SJCRH30 (cell line): ENCODE measurements around the gene CCDC120. TPM values are rescaled to one million over a fixed set of nuclear protein-coding genes. Genes with fewer than 3 reads are reported as not detected.

Source experiments
- DNase-seq, 2 experiments: peaks; one replicate each; pipeline ENCODE4 v3.0.0-alpha.2; 2015 to 2020
- H3K27ac ChIP-seq: fragments of 250-450 bp; sonication (Bioruptor Pico); 2 replicates; pipeline ENCODE4 v1.5.1; 2020; ENCODE audit warnings: mild to moderate bottlenecking, moderate library complexity
- H3K27me3 ChIP-seq: fragments of 250-450 bp; sonication (Bioruptor Pico); 2 replicates; pipeline ENCODE4 v1.5.1; 2020; ENCODE audit warnings: mild to moderate bottlenecking, moderate library complexity
- H3K36me3 ChIP-seq: fragments of 250-450 bp; sonication (Bioruptor Pico); 2 replicates; pipeline ENCODE4 v1.5.1; 2020; ENCODE audit warnings: mild to moderate bottlenecking, moderate library complexity
- H3K4me1 ChIP-seq: fragments of 250-450 bp; sonication (Bioruptor Pico); 2 replicates; pipeline ENCODE4 v1.5.1; 2020; ENCODE audit warnings: mild to moderate bottlenecking, moderate library complexity
- H3K4me3 ChIP-seq: fragments of 250-450 bp; sonication (Bioruptor Pico); 2 replicates; pipeline ENCODE4 v1.5.1; 2020; ENCODE audit warnings: mild to moderate bottlenecking, moderate library complexity
- H3K9me3 ChIP-seq: fragments of 250-450 bp; sonication (Bioruptor Pico); replicated peaks from 2 replicates; pipeline ENCODE4 v1.5.1; 2020; ENCODE audit warnings: mild to moderate bottlenecking, moderate library complexity
- total RNA-seq: library from RNA; depleted of rRNA; stranded (reverse); fragments of >200 nt; shearing (Covaris generic); gene quantifications from 2 replicates; pipeline ENCODE4 v1.2.3, GENCODE V29; 2014

Gene CCDC120
- total RNA-seq, 1 experiment from 2014 or later = 2.5 TPM

DNA sequence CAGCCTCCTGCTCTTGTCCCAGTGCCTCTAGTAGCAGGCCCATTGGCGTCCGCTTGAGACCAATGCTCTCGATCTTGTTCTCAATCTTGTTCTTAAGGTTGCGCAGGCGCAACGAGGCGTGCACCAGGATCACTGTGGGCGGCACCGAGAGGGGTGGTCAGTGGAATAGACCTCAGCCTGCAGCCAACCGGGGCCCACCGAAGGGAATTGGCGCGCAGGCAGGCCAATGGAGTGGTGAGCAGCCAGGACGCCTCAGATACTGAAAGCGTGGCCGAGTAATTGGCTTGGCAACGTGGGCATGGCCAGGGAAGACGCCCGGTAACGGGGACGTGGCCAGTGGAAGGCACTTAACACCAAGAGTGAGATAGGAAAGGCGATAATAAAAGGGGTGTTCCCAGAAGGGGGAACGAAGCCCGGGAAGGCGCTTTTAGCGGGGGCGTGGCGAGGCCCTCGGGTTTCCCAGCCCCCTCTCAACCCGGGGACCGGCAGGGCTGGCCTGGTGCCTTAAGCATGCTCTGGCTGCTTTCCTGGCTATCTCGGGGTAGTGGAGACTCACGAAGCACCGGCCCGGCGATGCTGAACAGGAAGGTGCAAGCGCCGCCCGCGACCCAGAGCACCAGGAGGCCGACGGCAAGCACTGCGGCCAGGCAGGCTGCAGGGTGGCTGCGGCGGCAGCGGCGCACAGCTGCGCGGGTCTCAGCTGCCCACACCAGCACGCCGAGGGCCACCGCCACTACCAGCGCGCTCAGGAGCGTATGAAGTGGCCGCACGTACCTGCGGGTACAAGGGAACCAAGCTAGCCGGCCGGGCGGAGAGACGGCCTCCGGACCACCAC, 13.3 kb downstream of the CCDC120 start:
- Histone ChIP-seq H3K27me3 (no peaks in the 10 kb centered on the region), H3K27ac (no peak overlapping the region), H3K4me3 (no peak overlapping the region), H3K9me3 (no peaks in the 10 kb centered on the region), H3K36me3 (no peaks in the 10 kb centered on the region), H3K4me1 (no peaks in the 10 kb centered on the region)
- DNase-seq = no peak

DNA sequence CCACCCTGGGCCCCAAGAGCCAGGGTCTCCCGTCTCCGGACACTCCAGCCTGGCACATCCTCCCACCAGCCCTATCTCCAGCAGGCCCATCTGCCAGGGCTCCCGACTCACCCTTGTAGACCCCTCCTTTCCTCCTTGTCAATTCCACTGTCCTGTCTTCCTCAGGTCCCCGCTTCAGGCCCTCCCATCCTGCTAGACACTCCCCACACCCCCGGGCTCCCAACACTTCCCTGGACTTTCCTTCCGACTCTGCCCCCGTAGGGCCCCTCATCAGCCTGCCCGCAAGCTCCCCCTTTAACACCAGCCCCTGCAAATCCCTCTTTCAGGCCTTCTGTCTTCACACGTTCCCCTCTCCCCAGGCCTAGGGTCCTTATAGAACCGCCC, 13.9 kb downstream of the CCDC120 start:
- Histone ChIP-seq H3K4me3 (peak overlapping the region; percentile 79), H3K36me3 (no peaks in the 10 kb centered on the region), H3K27me3 (no peaks in the 10 kb centered on the region), H3K27ac (no peak overlapping the region), H3K9me3 (no peaks in the 10 kb centered on the region), H3K4me1 (no peaks in the 10 kb centered on the region)
- no peak for DNase-seq

DNA sequence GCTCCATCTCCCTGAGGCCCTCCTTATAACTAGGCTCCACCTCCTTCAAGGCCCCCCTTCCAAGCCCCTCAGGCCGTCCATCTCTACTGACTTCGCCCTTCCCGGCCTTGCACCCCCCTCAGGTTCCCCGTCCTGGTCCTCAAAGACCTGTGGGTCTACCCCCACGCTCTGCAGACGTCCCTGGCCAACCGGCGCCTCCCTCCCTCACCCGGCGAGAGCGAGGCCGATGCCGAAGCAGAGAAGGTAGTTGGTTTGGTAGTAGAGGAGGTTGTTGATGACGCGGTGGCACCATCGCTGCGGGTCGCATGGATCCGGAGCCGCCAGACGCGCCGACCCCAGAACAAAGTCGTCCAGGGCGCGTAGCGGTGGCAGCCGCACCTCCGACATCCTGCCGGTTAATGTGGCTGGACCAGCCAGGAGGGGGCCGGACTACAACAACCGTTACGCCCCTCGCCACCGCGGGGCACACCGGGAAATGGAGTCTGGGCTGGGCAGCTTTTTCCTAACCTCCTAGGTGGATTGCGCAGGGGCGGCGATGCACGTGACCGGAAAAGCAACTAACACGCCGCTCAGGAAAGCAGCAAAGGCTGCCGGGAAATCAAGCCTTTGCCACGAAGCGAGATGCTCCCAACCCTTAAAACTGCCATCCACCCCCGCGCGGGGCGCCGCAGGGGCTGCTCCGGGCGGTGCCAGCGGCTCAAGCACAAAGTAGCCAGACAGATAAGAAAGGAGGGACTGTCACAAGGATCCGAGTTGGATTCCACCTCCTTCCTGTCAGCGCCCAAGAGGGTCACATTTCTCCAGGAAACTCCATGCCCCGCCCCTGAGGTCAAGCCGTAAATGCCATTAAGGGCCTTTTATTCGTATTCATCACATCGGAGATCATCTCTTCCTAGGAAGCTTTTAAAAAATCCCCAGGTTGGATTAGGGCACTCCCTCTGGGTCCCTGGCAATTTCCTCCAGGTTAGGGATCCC, 15.1 kb downstream of the CCDC120 start, which contains the start of gene PRAF2:
Gene PRAF2, minus strand, starts transcription at position 402 of the 975 bp plus-strand sequence. Its CDS starts 15 bp downstream, at position 387.
- Histone ChIP-seq H3K27me3 (no peaks in the 10 kb centered on the region), H3K36me3 (no peaks in the 10 kb centered on the region), H3K27ac (peak within 1 kb of the TSS; percentile 46; the same call in 1 of the 2 replicates), H3K4me1 (no peaks in the 10 kb centered on the region), H3K9me3 (no peaks in the 10 kb centered on the region), H3K4me3 (peak within 1 kb of the TSS; percentile 79)
- peak; percentile 86 to 88 for DNase-seq

DNA sequence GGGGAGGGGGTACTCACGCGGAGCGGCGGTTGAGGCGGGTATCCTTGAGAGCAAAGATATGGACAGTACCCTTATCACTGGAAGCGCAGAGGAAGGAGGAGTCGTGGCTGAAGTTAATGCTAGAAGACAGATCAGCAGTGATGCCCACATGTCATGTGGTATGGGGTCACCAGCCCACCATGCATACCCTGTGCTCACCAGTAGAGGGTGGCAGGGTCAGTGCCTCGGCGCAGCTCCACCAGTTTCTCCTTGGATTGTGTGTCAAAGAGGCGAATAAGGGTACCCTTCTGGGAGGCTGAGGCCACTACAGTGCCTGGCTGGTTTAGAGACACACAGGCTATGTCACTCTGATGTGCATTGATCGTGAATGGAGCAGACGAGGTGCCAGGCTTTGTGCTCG, 16.5 kb downstream of the CCDC120 start:
- no peaks in the 10 kb centered on the region for H3K36me3 ChIP-seq
- H3K9me3 ChIP-seq = no peaks in the 10 kb centered on the region
- H3K4me3 ChIP-seq = no peak overlapping the region
- no peak overlapping the region for H3K27ac ChIP-seq
- DNase-seq = no peak
- no peaks in the 10 kb centered on the region for H3K4me1 ChIP-seq
- no peaks in the 10 kb centered on the region for H3K27me3 ChIP-seq

- no peak overlapping the region for H3K4me3 ChIP-seq
- no peak for DNase-seq
- H3K27me3 ChIP-seq = no peaks in the 10 kb centered on the region
- no peaks in the 10 kb centered on the region for H3K9me3 ChIP-seq
- H3K4me1 ChIP-seq = no peaks in the 10 kb centered on the region
- no peaks in the 10 kb centered on the region for H3K36me3 ChIP-seq
- H3K27ac ChIP-seq = no peak overlapping the region
These were observed 19.1 kb downstream of the CCDC120 start for GRCh38 chrX:49077941-49078340.

DNA sequence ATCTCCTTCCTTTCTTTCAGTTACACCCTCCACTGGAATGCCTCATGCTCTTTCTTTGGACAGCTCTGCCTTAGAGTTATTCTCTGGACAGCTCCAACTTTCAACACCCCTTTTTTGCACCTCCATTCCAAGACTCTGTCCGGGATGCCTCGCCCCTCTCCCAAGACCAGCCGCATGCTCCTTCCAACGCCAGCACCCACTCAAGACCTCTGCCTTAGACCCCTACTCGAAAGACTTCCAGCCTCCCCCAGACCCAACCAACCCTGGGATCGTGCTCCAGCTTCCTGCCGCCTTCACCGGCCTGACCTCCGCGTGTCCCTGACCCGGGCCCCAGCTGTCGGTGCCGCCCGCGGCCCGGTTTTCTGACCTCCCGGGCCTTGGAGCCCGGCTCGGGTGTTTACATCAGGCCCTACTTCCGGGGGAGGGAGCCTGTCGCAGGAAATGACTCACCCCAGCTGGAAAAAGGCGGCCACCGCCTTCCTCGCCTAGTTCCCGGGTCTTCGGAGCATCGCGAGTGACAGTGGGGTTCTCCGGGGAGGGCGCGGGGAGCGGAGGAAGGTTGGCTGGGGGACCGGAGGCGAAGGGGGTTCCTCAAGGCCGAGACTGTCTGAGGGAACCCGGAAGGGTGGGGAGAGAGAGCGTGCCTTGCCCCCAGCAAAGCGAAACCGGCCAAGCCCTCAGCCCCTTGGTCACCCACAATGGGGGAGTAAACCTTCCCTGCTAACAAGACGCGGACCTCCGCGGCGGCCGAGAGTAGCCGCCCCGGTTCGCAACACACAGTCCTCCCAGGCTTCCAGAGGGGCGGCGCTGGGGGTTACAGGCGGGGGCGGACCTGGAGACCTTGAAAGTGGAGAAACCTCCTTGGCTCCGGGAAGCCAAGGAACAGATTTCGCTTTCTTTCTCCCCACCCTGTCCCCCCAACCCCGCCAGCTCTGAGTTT, 21.0 kb downstream of the CCDC120 start, which contains the start of gene WDR45:
Gene WDR45, minus strand, starts transcription at position 399 of the 940 bp plus-strand sequence. CDS start 1,792 bp downstream, outside the sequence.
- Histone ChIP-seq H3K9me3 (no peaks in the 10 kb centered on the region), H3K4me1 (no peaks in the 10 kb centered on the region), H3K27ac (peak within 1 kb of the TSS; percentile 67), H3K27me3 (no peaks in the 10 kb centered on the region), H3K4me3 (peak within 1 kb of the TSS; percentile 65), H3K36me3 (no peaks in the 10 kb centered on the region)
- DNase-seq = peak; percentile 61 to 62

DNA sequence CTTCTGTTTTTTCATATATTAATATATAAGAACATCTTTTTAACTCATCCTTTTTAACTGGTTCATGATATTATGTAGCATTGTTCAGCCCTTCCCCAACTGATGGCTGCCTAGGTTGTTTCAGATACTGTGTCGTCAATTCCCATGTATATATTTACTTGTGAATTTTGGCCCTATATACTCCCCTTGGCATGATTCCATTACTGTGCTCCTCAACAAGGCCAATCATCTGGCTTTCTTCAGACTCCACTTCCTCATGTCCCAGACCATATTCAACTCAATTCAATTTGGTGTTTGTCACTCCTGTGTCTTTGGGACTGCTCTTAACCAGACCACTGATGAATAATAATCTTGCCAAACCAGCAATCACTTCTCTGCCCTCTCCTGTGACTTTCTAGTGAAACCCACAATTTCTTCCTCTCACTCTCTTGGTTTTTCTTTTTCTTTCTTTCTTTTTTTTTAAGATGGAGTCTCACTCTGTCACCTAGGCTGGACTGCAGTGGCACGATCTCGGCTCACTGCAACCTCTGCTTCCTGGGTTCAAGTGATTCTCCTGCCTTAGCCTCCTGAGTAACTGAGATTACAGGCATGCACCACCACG, 23.6 kb downstream of the CCDC120 start:
- Histone ChIP-seq H3K27ac (no peak overlapping the region), H3K4me3 (no peak overlapping the region), H3K36me3 (no peaks in the 10 kb centered on the region), H3K4me1 (no peaks in the 10 kb centered on the region), H3K27me3 (no peaks in the 10 kb centered on the region), H3K9me3 (no peaks in the 10 kb centered on the region)
- no peak for DNase-seq

GRCh38 chrX:49089553-49089952, 30.8 kb downstream of the CCDC120 start:
- Histone ChIP-seq H3K27me3 (no peaks in the 10 kb centered on the region), H3K36me3 (no peaks in the 10 kb centered on the region), H3K4me3 (no peak overlapping the region), H3K4me1 (no peaks in the 10 kb centered on the region), H3K27ac (no peak overlapping the region), H3K9me3 (no peaks in the 10 kb centered on the region)
- DNase-seq = no peak

DNA sequence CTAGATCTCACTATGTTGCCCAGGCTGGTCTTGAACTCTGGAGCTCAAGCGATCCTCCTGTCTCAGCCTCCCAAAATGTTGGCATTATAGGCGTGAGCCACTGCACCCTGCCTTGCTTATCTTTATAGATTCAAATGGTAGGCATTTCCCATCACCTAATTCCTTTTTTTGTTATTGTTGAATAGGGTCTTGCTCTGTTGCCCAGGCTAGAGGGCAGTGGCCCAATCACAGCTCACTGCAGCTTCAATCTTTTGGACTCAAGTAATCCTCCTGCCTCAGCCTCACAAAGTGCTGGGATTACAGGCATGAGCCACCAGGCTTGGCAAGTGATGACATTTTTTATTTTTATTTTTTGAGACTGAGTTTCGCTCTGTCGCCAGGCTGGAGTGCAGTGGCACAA, 37.6 kb downstream of the CCDC120 start:
- no peaks in the 10 kb centered on the region for H3K9me3 ChIP-seq

GRCh38 chrX:49100704-49101628, 42.2 kb downstream of the CCDC120 start:
- Histone ChIP-seq H3K4me3 (peak overlapping the region; percentile 72), H3K27ac (peak overlapping the region; percentile 52), H3K4me1 (no peaks in the 10 kb centered on the region), H3K36me3 (no peaks in the 10 kb centered on the region), H3K9me3 (no peaks in the 10 kb centered on the region), H3K27me3 (no peaks in the 10 kb centered on the region)
- DNase-seq = peak; percentile 84 to 91

More for the DNA sequence above, 37.6 kb downstream of the CCDC120 start:
- Histone ChIP-seq H3K27me3 (no peaks in the 10 kb centered on the region), H3K27ac (no peak overlapping the region), H3K36me3 (no peaks in the 10 kb centered on the region), H3K4me1 (no peaks in the 10 kb centered on the region), H3K4me3 (no peak overlapping the region)
- no peak for DNase-seq

- H3K27me3 ChIP-seq = no peaks in the 10 kb centered on the region
- no peaks in the 10 kb centered on the region for H3K9me3 ChIP-seq
These were observed 42.8 kb downstream of the CCDC120 start for GRCh38 chrX:49101629-49101984.

DNA sequence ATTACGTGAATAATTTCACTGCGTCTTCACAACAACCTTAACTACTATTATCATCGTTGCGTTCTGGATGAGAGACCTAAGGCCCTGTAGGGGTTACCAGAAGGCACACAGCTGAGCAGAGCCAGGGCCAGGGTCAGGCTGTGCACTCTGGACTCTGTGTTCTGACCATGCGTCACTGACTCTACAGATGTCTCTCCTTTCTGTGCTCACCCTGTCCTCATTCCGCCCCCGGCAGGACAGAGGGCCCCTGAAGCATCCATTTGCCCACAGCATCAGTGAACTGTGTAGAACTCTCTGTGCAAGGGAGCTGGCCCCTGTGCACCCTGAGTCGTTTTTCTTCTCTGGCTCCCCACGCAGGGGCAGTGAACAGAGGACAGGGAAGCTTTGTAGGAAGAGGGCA, 43.4 kb downstream of the CCDC120 start:
- Histone ChIP-seq H3K36me3 (no peaks in the 10 kb centered on the region), H3K27me3 (no peaks in the 10 kb centered on the region), H3K27ac (no peak overlapping the region), H3K9me3 (no peaks in the 10 kb centered on the region), H3K4me1 (no peaks in the 10 kb centered on the region), H3K4me3 (no peak overlapping the region)
- no peak for DNase-seq

More at GRCh38 chrX:49101629-49101984, 42.8 kb downstream of the CCDC120 start:
- Histone ChIP-seq H3K4me3 (peak overlapping the region; percentile 72), H3K36me3 (no peaks in the 10 kb centered on the region), H3K27ac (peak overlapping the region; percentile 52), H3K4me1 (no peaks in the 10 kb centered on the region)
- DNase-seq = no peak

DNA sequence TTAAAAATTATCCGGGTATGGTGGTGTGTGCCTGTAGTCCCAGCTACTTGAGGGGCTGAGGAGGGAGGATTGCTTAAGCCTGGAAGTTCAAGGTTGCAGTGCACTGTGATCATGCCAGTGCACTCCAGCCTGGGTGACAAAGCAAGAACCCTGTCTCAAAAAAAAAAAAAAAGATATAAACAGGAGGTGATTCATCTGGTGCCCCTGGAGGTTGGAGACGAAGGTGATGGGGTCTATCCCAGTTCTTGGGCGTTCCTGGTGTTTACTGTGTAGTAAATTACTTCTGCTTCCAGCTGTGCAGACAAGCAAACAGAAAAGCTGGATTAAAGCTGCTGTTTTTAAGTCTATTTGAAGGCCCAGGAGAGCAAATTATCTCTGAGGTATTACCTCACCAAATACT, 44.8 kb downstream of the CCDC120 start:
- DNase-seq = no peak
- no peak overlapping the region for H3K27ac ChIP-seq
- H3K36me3 ChIP-seq = no peaks in the 10 kb centered on the region
- no peaks in the 10 kb centered on the region for H3K27me3 ChIP-seq
- no peak overlapping the region for H3K4me3 ChIP-seq
- no peaks in the 10 kb centered on the region for H3K9me3 ChIP-seq
- no peaks in the 10 kb centered on the region for H3K4me1 ChIP-seq
